Suprapubic skin (tissue), 3 donors: Measurements from ENCODE around the gene RPS6KA2.

Source experiments
- POLR2AphosphoS5 ChIP-seq, 3 donors: sonication (generic); formaldehyde crosslinking; IDR thresholded peaks; one replicate each; pipeline ENCODE4 v1.6.1; 2017; ENCODE audit warnings: antibody characterized with exemption in 3 of 3
- TF ChIP-seq, protein P1 (sequence below), 2 donors: fragments of 200-600 bp in 1 of 2; fragments of 450-650 bp in 1 of 2; sonication (generic) in 1 of 2; IDR thresholded peaks; one replicate each; pipeline ENCODE4 v1.5.1; 2016 to 2019; ENCODE audit warnings: antibody characterized with exemption in 2 of 2, mild to moderate bottlenecking in 1 of 2, moderate library complexity in 1 of 2

DNA sequence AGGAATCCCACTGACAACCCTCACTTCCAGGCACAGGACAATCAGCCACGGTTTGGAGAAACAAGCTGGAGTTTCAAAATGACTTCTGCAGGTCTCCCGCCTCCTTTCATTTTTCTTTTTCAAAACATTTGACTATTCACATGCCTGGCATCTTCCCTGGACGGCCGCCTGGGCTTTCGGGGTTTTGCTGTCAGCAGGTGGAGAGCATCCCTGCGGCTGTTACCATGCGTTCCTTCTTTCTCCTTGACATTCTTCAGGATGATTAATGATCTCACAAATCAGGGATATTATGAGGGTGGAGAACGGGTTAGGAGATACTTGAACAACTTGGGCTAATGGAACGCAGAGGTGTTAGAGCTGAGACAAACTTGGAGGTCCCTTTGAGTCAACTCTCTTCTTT is 101.5 kb downstream of the RPS6KA2 start:
- TF ChIP-seq, protein P1, sequence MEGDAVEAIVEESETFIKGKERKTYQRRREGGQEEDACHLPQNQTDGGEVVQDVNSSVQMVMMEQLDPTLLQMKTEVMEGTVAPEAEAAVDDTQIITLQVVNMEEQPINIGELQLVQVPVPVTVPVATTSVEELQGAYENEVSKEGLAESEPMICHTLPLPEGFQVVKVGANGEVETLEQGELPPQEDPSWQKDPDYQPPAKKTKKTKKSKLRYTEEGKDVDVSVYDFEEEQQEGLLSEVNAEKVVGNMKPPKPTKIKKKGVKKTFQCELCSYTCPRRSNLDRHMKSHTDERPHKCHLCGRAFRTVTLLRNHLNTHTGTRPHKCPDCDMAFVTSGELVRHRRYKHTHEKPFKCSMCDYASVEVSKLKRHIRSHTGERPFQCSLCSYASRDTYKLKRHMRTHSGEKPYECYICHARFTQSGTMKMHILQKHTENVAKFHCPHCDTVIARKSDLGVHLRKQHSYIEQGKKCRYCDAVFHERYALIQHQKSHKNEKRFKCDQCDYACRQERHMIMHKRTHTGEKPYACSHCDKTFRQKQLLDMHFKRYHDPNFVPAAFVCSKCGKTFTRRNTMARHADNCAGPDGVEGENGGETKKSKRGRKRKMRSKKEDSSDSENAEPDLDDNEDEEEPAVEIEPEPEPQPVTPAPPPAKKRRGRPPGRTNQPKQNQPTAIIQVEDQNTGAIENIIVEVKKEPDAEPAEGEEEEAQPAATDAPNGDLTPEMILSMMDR (IDR thresholded peaks at IDR 0.05): no peak
- no peak for TF ChIP-seq POLR2AphosphoS5 (IDR thresholded peaks at IDR 0.05)
